Kasumi-1 (cell line): ENCODE data around the gene RER1.
A peak's percentile ranks its signal among the peaks of the same experiment; 100 is the strongest.

Experiments used
- DNase-seq, 2 experiments: peaks; one replicate each; lab custom pipeline; 2025; lab: John Stamatoyannopoulos, UW

The RER1 gene

GRCh38 chr1:2391041-2391930 lies at the start of gene RER1, which contains the start of gene MORN1:
Gene RER1 (plus strand): TSS chr1:2391841. CDS start chr1:2395791, 3,950 bp downstream.
Gene MORN1 (minus strand): TSS chr1:2391554. CDS start chr1:2391533, 21 bp downstream.
- DNase-seq = peak; percentile 97 to 98

- no peak for DNase-seq
Measured at GRCh38 chr1:2342384-2343022, 49.1 kb upstream of the RER1 start.

- DNase-seq = no peak
Measured at GRCh38 chr1:2343023-2343935, 48.4 kb upstream of the RER1 start.

- no peak for DNase-seq
Measured at GRCh38 chr1:2344121-2344681, 47.4 kb upstream of the RER1 start.

- no peak for DNase-seq
Measured at GRCh38 chr1:2344744-2345296, 46.8 kb upstream of the RER1 start.

- no peak for DNase-seq
Measured at GRCh38 chr1:2345297-2346075, 46.2 kb upstream of the RER1 start.

- no peak for DNase-seq
Measured at GRCh38 chr1:2346691-2347408, 44.8 kb upstream of the RER1 start.

- no peak for DNase-seq
Measured at GRCh38 chr1:2347409-2347785, 44.2 kb upstream of the RER1 start.

- DNase-seq = no peak
Measured at GRCh38 chr1:2347896-2348295, 43.7 kb upstream of the RER1 start.

GRCh38 chr1:2348346-2349325 lies 43.0 kb upstream of the RER1 start:
- DNase-seq = no peak

GRCh38 chr1:2349806-2350205 lies 41.8 kb upstream of the RER1 start:
- no peak for DNase-seq

GRCh38 chr1:2350501-2350900 lies 41.1 kb upstream of the RER1 start:
- DNase-seq = no peak

- no peak for DNase-seq
Measured at GRCh38 chr1:2350911-2351655, 40.6 kb upstream of the RER1 start.

GRCh38 chr1:2351723-2352122 lies 39.9 kb upstream of the RER1 start:
- no peak for DNase-seq

- DNase-seq = no peak
Measured at GRCh38 chr1:2352341-2352896, 39.2 kb upstream of the RER1 start.

- DNase-seq = no peak
Measured at GRCh38 chr1:2352897-2353550, 38.6 kb upstream of the RER1 start.
